Liver (tissue), 9 donors: Measurements from ENCODE around the gene CACNG3. TPM values are rescaled to one million over a fixed set of nuclear protein-coding genes. Genes with fewer than 3 reads are reported as not detected.

Experiments used
- DNase-seq: peaks from one replicate; pipeline ENCODE4 v3.0.0-alpha.2; 2017; ENCODE audit warnings: low spot score
- H3K27ac ChIP-seq, 2 donors: one replicate each; pipeline ENCODE4 v1.7.0; 2013; ENCODE audit warnings: inconsistent platforms in 2 of 2, low read length in 2 of 2, control low read depth in 1 of 2, low read depth in 1 of 2, mild to moderate bottlenecking in 1 of 2
- H3K27me3 ChIP-seq, 4 donors: one replicate each; pipeline versions ENCODE4 v1.6.1 to v1.7.0; 2013; ENCODE audit warnings: low read length in 3 of 4, inconsistent platforms in 1 of 4, mild to moderate bottlenecking in 1 of 4, moderate library complexity in 1 of 4; ENCODE audit not compliant: control insufficient read depth in 4 of 4, insufficient read depth in 4 of 4
- H3K36me3 ChIP-seq, 4 donors: one replicate each; pipeline versions ENCODE4 v1.6.1 to v1.7.0; 2013; ENCODE audit warnings: low read length in 3 of 4, mild to moderate bottlenecking in 3 of 4, low read depth in 1 of 4, moderate library complexity in 1 of 4; ENCODE audit not compliant: control insufficient read depth in 4 of 4, insufficient read depth in 3 of 4
- H3K4me1 ChIP-seq, 4 donors: one replicate each; pipeline versions ENCODE4 v1.6.1 to v1.7.0; 2013; ENCODE audit warnings: low read length in 3 of 4, mild to moderate bottlenecking in 3 of 4, moderate library complexity in 1 of 4; ENCODE audit not compliant: control insufficient read depth in 4 of 4, insufficient read depth in 4 of 4
- H3K4me3 ChIP-seq, 3 donors: one replicate each; pipeline versions ENCODE4 v1.6.1 to v1.7.0; 2013; ENCODE audit warnings: low read length in 3 of 3, control low read depth in 1 of 3, low read depth in 1 of 3, mild to moderate bottlenecking in 1 of 3
- H3K9ac ChIP-seq, 2 donors: one replicate each; pipeline ENCODE4 v1.7.0; 2013; ENCODE audit warnings: low read length in 2 of 2, mild to moderate bottlenecking in 2 of 2, moderate library complexity in 2 of 2, control low read depth in 1 of 2, low read depth in 1 of 2
- H3K9me3 ChIP-seq, 4 donors: one replicate each; pipeline versions ENCODE4 v1.6.1 to v1.7.0; 2013; ENCODE audit warnings: low read length in 3 of 4; ENCODE audit not compliant: control insufficient read depth in 4 of 4
- ATF3 ChIP-seq: IDR thresholded peaks from 2 replicates; pipeline ENCODE4 v1.6.1; 2016; ENCODE audit warnings: antibody characterized with exemption
- CTCF ChIP-seq: fragments of 150-350 bp; IDR thresholded peaks from 2 replicates; pipeline ENCODE4 v1.5.1; 2017; ENCODE audit warnings: improper control_type of control experiment, low read depth, low read length; ENCODE audit not compliant: missing input control
- EGR1 ChIP-seq, 2 donors: IDR thresholded peaks; 2 replicates each; pipeline ENCODE4 v1.6.1; 2016 to 2018; ENCODE audit warnings: antibody characterized with exemption in 2 of 2, low read depth in 2 of 2
- FOXA1 ChIP-seq: IDR thresholded peaks from 2 replicates; pipeline ENCODE4 v1.6.1; 2016; ENCODE audit warnings: antibody characterized with exemption
- FOXA2 ChIP-seq: IDR thresholded peaks from 2 replicates; pipeline ENCODE4 v1.6.1; 2016; ENCODE audit warnings: antibody characterized with exemption
- GABPA ChIP-seq, 2 donors: IDR thresholded peaks in 1 of 2; conservative IDR thresholded peaks in 1 of 2; 2 replicates each; pipeline ENCODE4 v1.6.1; 2016; ENCODE audit warnings: antibody characterized with exemption in 2 of 2, mild to moderate bottlenecking in 1 of 2, moderate library complexity in 1 of 2
- HNF4G ChIP-seq: IDR thresholded peaks from 2 replicates; pipeline ENCODE4 v1.6.1; 2016; ENCODE audit warnings: antibody characterized with exemption
- NR2F2 ChIP-seq: IDR thresholded peaks from 2 replicates; pipeline ENCODE4 v1.6.1; 2016; ENCODE audit warnings: antibody characterized with exemption
- RAD21 ChIP-seq, 2 donors: IDR thresholded peaks; 2 replicates each; pipeline ENCODE4 v1.6.1; 2016; ENCODE audit warnings: antibody characterized with exemption in 2 of 2, mild to moderate bottlenecking in 2 of 2
- REST ChIP-seq: IDR thresholded peaks from 2 replicates; pipeline ENCODE4 v1.6.1; 2016; ENCODE audit warnings: antibody characterized with exemption, mild to moderate bottlenecking
- RXRA ChIP-seq, 2 donors: IDR thresholded peaks; 2 replicates each; pipeline ENCODE4 v1.6.1; 2017 to 2018; ENCODE audit warnings: antibody characterized with exemption in 2 of 2, mild to moderate bottlenecking in 1 of 2
- TAF1 ChIP-seq: conservative IDR thresholded peaks from 2 replicates; pipeline ENCODE4 v1.6.1; 2016; ENCODE audit warnings: antibody characterized with exemption, mild to moderate bottlenecking
- YY1 ChIP-seq: IDR thresholded peaks from 2 replicates; pipeline ENCODE4 v1.6.1; 2016; ENCODE audit warnings: antibody characterized with exemption, mild to moderate bottlenecking
- ZBTB33 ChIP-seq: IDR thresholded peaks from 2 replicates; pipeline ENCODE4 v1.6.1; 2016; ENCODE audit warnings: antibody characterized with exemption
- WGBS: extraction: QIAGEN DNeasy Blood & Tissue Kit; methylation state at CpG from one replicate; pipeline ENCODE4 v1.1.7; 2013; 5-methylcytosine and 5-hydroxymethylcytosine counted together
- polyA plus RNA-seq, 2 donors: library from polyadenylated mRNA; stranded (reverse) in 1 of 2; unstranded in 1 of 2; fragments of 200-250 nt in 1 of 2; fragments of >200 nt in 1 of 2; fragmentation: Nextera tagmentation in 1 of 2; extraction: Ambion mirVana in 1 of 2; gene quantifications; one replicate each; pipeline versions ENCODE4 v1.2.1 to v1.2.3, GENCODE V29; 2013 to 2015
- total RNA-seq, 2 donors: library from RNA; depleted of rRNA; stranded (reverse); fragments of >200 nt; gene quantifications; one replicate each; pipeline ENCODE4 v1.2.3, GENCODE V29; 2014
- donor health status: healthy.
- donor health status: healthy.
- donor health status: healthy.
- donor health status: healthy.
- donor health status: healthy.

Gene CACNG3
- not detected for total RNA-seq
- not detected for polyA plus RNA-seq

GRCh38 chr16:24255456-24256371 is at the start of gene CACNG3:
Gene CACNG3, plus strand, starts transcription at chr16:24256335. Its CDS starts 420 bp downstream, at chr16:24256755.
- Histone ChIP-seq H3K4me3 (no peak within 1 kb of the TSS), H3K9me3 (no peaks in the 10 kb centered on the region), H3K27ac (no peak within 1 kb of the TSS), H3K4me1 (no peaks in the 10 kb centered on the region), H3K9ac (no peak within 1 kb of the TSS), H3K36me3 (no peaks in the 10 kb centered on the region), H3K27me3 (peaks cover 4 to 10% (median 7%) of the 10 kb centered on the region in 4 donors)
- WGBS, result 5% methylated on average over 54 of the region's 54 CpGs
- TF ChIP-seq HNF4G (no peak), REST (peak; percentile 98)
- peak; percentile 51 for DNase-seq

- H3K27me3 ChIP-seq, result peaks cover 0 to 3% (median 0%) of the 10 kb centered on the region in 4 donors
- peaks cover 0 to 2% (median 0%) of the 10 kb centered on the region in 4 donors for H3K36me3 ChIP-seq
- no peaks in the 10 kb centered on the region for H3K9me3 ChIP-seq
- no peak for TF ChIP-seq ZBTB33
- no peak for DNase-seq
- no peaks in the 10 kb centered on the region for H3K4me1 ChIP-seq
- no peak overlapping the region for H3K27ac ChIP-seq
- no peak overlapping the region for H3K4me3 ChIP-seq
- H3K9ac ChIP-seq, result no peak overlapping the region
- 72% methylated on average over 3 of the region's 3 CpGs for WGBS
Observed at GRCh38 chr16:24206926-24207325, 49.2 kb upstream of the CACNG3 start.

GRCh38 chr16:24208710-24209109 is 47.4 kb upstream of the CACNG3 start:
- DNase-seq, result no peak
- Histone ChIP-seq H3K4me1 (no peaks in the 10 kb centered on the region), H3K36me3 (peaks cover 0 to 2% (median 0%) of the 10 kb centered on the region in 4 donors), H3K27me3 (peaks cover 0 to 3% (median 0%) of the 10 kb centered on the region in 4 donors), H3K4me3 (no peak overlapping the region), H3K27ac (no peak overlapping the region), H3K9me3 (no peaks in the 10 kb centered on the region), H3K9ac (no peak overlapping the region)
- 40% methylated on average over 5 of the region's 5 CpGs for WGBS
- TF ChIP-seq ATF3 (no peak), ZBTB33 (no peak), CTCF (no peak), YY1 (no peak), HNF4G (no peak), RXRA (IDR thresholded peaks at IDR 0.05) (no peak), FOXA2 (no peak), FOXA1 (no peak), GABPA (IDR thresholded peaks at IDR 0.05 in 1 of 2, conservative IDR thresholded peaks at IDR 0.05 in 1 of 2) (no peak), TAF1 (no peak), EGR1 (IDR thresholded peaks at IDR 0.05; ENCODE audit: low read depth in 2 of 2) (no peak), NR2F2 (no peak), RAD21 (IDR thresholded peaks at IDR 0.05) (no peak)
